WERI-Rb-1 (cell line): ENCODE measurements around the gene HCN1.

ENCODE experiments used
- DNase-seq: peaks from one replicate; pipeline ENCODE4 v3.0.0-alpha.2; 2020
- H3K27ac ChIP-seq: fragments of 250-450 bp; sonication (Bioruptor Pico); 2 replicates; pipeline ENCODE4 v1.5.1; 2020; ENCODE audit warnings: mild to moderate bottlenecking, moderate library complexity
- H3K27me3 ChIP-seq: fragments of 250-450 bp; sonication (Bioruptor Pico); 2 replicates; pipeline ENCODE4 v1.5.1; 2021; ENCODE audit warnings: mild to moderate bottlenecking, low read depth, moderate library complexity; ENCODE audit not compliant: insufficient read depth, severe bottlenecking
- H3K36me3 ChIP-seq: fragments of 250-450 bp; sonication (Bioruptor Pico); 2 replicates; pipeline ENCODE4 v1.5.1; 2020; ENCODE audit warnings: mild to moderate bottlenecking, moderate library complexity
- H3K4me3 ChIP-seq: 2 replicates; pipeline ENCODE4 v1.5.1; 2011; ENCODE audit warnings: low read depth, mild to moderate bottlenecking, control low read depth, low read length
- H3K9me3 ChIP-seq: fragments of 250-450 bp; sonication (Bioruptor Pico); 2 replicates; pipeline ENCODE4 v1.5.1; 2021; ENCODE audit warnings: mild to moderate bottlenecking, moderate library complexity; ENCODE audit not compliant: severe bottlenecking
- TF ChIP-seq, protein P1 (sequence below): IDR thresholded peaks from 2 replicates; pipeline ENCODE4 v1.5.1; 2011; ENCODE audit warnings: low read depth, mild to moderate bottlenecking, control low read depth, inconsistent platforms, low read length

The HCN1 gene

DNA sequence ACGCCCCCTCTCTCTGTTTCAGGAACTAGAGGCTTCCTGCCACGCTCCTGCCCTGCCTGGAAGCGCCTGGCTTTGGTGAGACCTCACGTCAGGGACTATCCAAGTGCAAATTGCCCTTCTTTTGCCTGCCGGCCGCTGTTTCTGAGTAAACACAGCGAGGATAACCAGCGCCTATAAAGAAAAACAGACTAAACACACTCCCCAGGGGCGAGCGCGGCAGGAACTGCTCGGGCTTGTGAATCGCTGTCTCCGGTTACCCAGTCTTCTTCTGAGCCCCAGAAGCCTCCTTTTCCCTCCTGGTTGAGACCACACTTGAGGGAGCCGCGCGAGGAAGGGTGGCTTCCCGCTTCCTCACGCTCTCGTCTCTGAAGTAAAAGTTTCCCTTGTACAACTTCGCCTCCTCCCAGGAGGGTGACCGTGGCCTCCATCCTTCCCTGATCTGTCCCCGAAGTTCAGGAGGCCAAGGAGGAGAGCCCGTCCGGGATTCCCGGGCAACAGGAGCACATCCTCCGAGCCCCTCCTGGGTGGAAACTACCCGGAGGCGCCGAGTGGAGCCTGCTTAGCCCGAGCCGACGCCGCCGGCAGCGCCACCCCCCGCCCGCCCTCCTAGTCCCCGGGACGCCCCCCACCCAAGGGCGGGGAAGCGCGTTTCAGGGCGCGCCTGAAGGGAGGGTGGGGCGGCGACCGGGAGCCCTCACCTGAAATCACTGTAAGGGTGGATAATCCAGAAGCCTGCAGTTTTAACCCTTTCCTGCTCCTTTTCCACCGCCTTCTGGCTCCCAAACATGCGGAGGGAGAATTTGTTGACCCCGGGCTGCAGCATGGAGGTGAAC, 993 bp downstream of the HCN1 start:
- DNase-seq = peak; percentile 58
- H3K36me3 ChIP-seq = no peaks in the 10 kb centered on the region
- H3K27me3 ChIP-seq = no peaks in the 10 kb centered on the region
- H3K27ac ChIP-seq = peak overlapping the region; percentile 66
- TF ChIP-seq, protein P1, sequence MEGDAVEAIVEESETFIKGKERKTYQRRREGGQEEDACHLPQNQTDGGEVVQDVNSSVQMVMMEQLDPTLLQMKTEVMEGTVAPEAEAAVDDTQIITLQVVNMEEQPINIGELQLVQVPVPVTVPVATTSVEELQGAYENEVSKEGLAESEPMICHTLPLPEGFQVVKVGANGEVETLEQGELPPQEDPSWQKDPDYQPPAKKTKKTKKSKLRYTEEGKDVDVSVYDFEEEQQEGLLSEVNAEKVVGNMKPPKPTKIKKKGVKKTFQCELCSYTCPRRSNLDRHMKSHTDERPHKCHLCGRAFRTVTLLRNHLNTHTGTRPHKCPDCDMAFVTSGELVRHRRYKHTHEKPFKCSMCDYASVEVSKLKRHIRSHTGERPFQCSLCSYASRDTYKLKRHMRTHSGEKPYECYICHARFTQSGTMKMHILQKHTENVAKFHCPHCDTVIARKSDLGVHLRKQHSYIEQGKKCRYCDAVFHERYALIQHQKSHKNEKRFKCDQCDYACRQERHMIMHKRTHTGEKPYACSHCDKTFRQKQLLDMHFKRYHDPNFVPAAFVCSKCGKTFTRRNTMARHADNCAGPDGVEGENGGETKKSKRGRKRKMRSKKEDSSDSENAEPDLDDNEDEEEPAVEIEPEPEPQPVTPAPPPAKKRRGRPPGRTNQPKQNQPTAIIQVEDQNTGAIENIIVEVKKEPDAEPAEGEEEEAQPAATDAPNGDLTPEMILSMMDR = no peak
- H3K9me3 ChIP-seq = no peaks in the 10 kb centered on the region
- peak overlapping the region; percentile 72 for H3K4me3 ChIP-seq

DNA sequence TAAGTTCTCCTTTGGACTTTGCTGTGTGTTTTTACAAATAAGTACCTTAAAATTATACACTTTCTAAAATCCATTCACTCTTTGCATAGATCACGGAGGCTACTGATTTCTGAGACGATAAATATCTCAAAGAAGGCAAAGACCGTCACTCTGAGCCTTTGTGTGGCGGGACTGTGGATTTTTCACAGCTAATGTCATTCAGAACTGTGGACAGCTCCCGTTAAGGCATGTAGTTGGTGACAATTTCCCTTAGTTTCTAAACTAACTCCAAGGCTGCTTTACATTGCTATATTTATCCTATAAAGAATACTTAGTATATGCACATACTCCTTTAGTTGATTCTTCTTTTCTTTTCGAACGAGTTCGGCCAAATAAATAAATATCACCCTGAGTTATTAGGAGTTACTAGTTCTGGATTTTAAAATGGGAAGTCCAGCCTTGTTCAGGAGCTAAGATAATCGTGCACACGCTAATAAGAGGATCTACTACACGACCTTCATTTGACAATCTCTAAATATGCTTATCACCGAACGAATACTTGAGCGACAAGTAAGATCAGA, 1.8 kb downstream of the HCN1 start:
- H3K27me3 ChIP-seq = no peaks in the 10 kb centered on the region

DNA sequence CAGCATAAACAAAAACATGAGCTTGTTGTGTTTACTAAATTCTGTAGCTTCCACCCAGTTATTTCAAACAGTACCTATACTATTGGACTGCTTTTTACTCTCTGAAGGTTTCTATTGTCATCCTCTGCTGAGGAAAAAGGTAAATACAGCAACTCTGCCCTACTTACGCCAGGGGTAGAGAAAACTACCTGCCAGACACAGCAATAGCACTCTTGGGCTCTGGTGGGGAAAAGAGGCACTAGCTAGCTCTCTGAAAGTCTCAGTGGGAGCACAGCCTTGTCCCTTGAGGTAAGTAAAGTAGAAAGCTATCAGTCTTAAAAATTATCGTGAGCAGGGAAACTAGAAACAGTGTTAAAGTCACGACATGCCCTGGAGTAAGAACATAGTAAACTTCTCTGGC, 3.7 kb downstream of the HCN1 start:
- H3K4me3 ChIP-seq = no peak overlapping the region
- TF ChIP-seq, protein P1 = no peak
- no peaks in the 10 kb centered on the region for H3K36me3 ChIP-seq
- H3K27ac ChIP-seq = no peak overlapping the region
- H3K9me3 ChIP-seq = no peaks in the 10 kb centered on the region
- no peaks in the 10 kb centered on the region for H3K27me3 ChIP-seq
- DNase-seq = no peak

More for the DNA sequence above, 1.8 kb downstream of the HCN1 start:
- Histone ChIP-seq H3K9me3 (no peaks in the 10 kb centered on the region), H3K36me3 (no peaks in the 10 kb centered on the region), H3K4me3 (peak overlapping the region; percentile 72), H3K27ac (no peak overlapping the region)
- no peak for DNase-seq
- TF ChIP-seq, protein P1 = no peak

DNA sequence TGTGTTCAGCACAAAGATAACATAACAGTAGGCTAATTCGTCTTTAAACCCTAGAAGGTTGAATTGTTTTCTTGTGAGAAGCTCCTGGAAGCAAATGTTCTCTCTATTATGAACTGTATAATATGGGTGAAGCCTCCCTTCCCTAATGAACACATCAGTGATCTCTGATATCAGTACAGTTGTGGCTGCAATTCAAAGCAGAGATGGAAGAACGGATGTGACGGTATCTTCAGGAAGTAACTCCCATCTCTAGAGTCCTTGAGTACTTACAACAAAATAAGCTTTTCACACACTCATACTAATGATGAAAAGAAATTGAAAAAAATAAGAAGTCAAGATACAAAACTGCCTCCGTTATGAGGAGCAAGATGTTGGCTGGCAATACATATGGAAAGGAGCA, 4.5 kb downstream of the HCN1 start:
- Histone ChIP-seq H3K27me3 (no peaks in the 10 kb centered on the region), H3K9me3 (no peaks in the 10 kb centered on the region), H3K4me3 (no peak overlapping the region), H3K36me3 (no peaks in the 10 kb centered on the region), H3K27ac (no peak overlapping the region)
- TF ChIP-seq, protein P1 = no peak
- DNase-seq = no peak

DNA sequence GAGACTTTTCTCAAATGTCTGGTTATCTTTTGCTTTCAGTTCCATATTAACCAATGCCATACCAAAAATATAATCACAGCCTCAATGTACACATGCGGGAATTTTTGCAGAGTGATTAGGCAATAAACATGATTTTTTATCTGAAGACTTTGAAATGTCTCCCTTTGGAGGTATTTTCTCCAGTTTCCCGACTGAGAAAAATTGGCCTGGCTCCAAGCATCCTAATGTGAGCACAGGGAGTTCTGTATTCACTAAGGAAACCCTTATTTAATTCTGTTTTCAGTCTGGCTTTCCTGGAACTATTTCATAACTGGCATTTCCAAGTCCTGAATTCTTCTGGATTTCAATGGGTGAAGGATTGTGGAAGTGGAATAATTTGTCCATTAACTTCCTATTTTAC, 8.5 kb downstream of the HCN1 start:
- no peaks in the 10 kb centered on the region for H3K27me3 ChIP-seq

More for the DNA sequence above, 8.5 kb downstream of the HCN1 start:
- TF ChIP-seq, protein P1 = no peak
- no peaks in the 10 kb centered on the region for H3K9me3 ChIP-seq
- DNase-seq = no peak
- H3K27ac ChIP-seq = no peak overlapping the region
- H3K36me3 ChIP-seq = no peaks in the 10 kb centered on the region
- H3K4me3 ChIP-seq = no peak overlapping the region
